ENCODE data around the gene EHBP1.

EHBP1 gene

DNA sequence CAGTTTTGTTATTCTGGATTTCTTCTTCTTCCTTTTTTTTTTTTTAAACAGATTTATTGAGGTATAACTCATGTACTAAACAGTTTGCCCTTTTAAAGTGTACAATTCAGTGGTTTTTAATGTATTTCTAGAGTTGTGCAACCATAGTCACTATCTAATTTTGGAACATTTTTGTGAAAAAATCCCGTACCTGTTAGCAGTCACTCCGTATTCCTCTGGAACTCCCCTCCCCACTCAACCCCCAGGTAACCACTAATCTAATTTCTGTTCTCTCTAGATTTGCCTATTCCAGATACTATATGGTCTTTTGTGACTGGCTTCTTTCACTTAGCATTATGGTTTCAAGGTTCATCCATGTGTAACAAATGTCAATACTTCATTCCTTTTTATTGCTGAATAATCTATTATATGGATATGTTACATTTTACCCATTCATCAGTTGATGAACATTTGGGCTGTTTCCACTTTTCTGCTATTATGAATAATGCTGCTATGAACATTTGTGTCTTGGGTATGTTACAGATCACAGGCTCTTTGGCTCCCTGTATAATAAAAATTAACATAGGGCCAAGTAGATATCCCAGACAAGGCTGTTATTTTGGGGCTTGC lies 21.9 kb downstream of the EHBP1 start:
- no peak for DNase-seq (ENCODE audit: low spot score)
- in situ Hi-C loops (cut with MboI; ENCODE audit: low sequenced_read_pairs, unreplicated experiment): no loop called here
- TF ChIP-seq, protein P1, sequence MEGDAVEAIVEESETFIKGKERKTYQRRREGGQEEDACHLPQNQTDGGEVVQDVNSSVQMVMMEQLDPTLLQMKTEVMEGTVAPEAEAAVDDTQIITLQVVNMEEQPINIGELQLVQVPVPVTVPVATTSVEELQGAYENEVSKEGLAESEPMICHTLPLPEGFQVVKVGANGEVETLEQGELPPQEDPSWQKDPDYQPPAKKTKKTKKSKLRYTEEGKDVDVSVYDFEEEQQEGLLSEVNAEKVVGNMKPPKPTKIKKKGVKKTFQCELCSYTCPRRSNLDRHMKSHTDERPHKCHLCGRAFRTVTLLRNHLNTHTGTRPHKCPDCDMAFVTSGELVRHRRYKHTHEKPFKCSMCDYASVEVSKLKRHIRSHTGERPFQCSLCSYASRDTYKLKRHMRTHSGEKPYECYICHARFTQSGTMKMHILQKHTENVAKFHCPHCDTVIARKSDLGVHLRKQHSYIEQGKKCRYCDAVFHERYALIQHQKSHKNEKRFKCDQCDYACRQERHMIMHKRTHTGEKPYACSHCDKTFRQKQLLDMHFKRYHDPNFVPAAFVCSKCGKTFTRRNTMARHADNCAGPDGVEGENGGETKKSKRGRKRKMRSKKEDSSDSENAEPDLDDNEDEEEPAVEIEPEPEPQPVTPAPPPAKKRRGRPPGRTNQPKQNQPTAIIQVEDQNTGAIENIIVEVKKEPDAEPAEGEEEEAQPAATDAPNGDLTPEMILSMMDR (IDR thresholded peaks at IDR 0.05; ENCODE audit: borderline replicate concordance, control extremely low read depth, extremely low read depth, insufficient read depth, missing control alignments): no peak

DNA sequence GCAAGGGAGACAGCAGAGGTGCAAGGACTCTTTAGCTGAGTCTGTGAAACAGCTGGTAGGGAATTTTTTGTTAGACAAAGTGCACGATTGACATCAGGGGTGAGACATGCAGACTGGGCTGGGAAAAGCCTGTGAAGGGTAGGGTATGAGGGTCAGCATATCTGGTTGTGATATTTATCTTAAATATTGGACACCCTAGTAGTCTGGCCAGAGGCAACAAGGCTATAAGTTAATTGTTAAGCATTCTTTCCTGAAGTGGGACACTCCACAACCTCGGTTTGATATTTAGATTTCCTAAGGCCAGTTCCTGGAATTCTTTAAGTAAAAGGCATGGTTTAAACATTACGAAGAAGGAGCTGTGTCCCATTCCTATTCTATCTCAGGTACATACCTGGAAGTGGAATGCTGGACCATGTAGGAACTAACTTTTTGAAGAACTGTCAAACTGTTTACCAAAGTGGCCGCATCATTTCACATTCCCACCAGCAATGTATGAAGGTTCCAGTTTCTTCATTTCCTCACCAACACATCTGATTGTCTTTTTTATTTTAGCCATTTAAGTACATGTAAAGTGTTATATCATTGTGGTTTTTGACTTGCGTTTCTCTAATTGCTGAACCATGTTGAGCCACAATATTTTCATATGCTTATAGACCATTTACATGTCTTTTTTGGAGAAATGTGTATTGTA lies 22.5 kb downstream of the EHBP1 start:
- TF ChIP-seq, protein P1 (IDR thresholded peaks at IDR 0.05; ENCODE audit: borderline replicate concordance, control extremely low read depth, extremely low read depth, insufficient read depth, missing control alignments): no peak
- DNase-seq (ENCODE audit: low spot score): no peak
- in situ Hi-C loops (cut with MboI; ENCODE audit: low sequenced_read_pairs, unreplicated experiment): no loop called here

DNA sequence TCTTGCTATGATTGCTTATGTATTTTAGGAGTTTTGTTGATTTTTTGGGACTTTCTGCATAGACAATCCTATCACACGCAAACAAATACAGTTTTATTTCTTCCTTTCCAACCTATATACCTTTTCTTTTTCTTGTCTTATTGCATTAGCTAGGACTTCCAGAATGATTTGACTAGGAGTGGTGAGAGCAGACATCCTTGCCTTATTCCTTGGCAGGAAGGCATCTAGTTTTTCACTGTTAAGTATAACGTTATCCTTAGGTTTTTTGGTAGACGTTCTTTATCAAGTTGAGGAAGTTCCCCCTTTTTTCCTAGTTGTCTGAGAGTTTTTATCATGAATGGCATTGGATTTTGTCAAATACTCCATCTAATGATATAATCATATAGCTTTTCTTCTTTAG lies 25.8 kb downstream of the EHBP1 start:
- no peak for DNase-seq (ENCODE audit: low spot score)
- TF ChIP-seq, protein P1 (IDR thresholded peaks at IDR 0.05; ENCODE audit: borderline replicate concordance, control extremely low read depth, extremely low read depth, insufficient read depth, missing control alignments): no peak
- in situ Hi-C loops (cut with MboI; ENCODE audit: low sequenced_read_pairs, unreplicated experiment): no loop called here

DNA sequence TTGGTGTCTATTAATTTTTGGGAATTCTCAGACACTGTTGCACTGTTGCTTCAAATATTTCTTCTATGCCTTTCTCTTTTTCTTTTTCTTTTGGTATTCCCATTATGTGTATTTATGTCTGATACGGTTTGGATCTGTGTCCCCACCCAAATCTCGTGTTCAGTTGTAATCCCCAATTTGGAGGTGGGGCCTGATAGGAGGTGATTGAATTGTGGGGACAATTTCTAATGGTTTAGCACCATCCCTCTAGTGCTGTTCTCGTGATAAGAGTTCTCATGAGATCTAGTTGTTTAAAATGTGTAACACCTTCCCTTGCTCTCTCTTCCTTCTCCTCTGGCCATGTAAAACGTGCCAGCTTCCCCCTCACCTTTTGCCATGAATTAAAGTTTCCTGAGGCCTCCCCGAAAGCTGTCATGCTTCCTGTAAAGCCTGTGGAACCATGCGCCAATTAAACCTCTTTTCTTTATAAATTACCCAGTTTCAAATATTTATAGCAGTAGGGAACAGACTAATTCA lies 26.8 kb downstream of the EHBP1 start:
- TF ChIP-seq, protein P1 (IDR thresholded peaks at IDR 0.05; ENCODE audit: borderline replicate concordance, control extremely low read depth, extremely low read depth, insufficient read depth, missing control alignments): no peak
- DNase-seq (ENCODE audit: low spot score): no peak
- in situ Hi-C loops (cut with MboI; ENCODE audit: low sequenced_read_pairs, unreplicated experiment): no loop called here

DNA sequence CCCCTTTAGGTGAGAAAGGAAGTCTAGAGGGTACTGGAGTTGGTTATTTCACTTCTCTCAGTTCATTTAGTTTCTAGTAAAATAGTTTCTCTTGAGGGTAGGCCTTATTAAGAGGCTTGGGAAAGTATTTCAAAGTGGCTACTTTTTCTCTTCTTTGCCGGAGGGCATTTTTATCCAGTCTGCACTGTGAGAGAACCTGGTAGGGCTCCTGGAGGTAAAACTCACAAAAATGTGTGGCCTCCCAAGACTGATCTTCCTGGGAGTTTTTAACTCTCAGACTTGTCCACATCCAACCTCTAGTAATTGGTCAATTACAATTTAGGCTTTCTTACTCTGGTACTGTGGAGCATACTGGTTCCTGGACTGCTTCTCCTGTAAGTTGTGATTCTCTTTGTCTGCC lies 28.0 kb downstream of the EHBP1 start:
- DNase-seq (ENCODE audit: low spot score): no peak
- TF ChIP-seq, protein P1 (IDR thresholded peaks at IDR 0.05; ENCODE audit: borderline replicate concordance, control extremely low read depth, extremely low read depth, insufficient read depth, missing control alignments): no peak
- in situ Hi-C loops (cut with MboI; ENCODE audit: low sequenced_read_pairs, unreplicated experiment): no loop called here

DNA sequence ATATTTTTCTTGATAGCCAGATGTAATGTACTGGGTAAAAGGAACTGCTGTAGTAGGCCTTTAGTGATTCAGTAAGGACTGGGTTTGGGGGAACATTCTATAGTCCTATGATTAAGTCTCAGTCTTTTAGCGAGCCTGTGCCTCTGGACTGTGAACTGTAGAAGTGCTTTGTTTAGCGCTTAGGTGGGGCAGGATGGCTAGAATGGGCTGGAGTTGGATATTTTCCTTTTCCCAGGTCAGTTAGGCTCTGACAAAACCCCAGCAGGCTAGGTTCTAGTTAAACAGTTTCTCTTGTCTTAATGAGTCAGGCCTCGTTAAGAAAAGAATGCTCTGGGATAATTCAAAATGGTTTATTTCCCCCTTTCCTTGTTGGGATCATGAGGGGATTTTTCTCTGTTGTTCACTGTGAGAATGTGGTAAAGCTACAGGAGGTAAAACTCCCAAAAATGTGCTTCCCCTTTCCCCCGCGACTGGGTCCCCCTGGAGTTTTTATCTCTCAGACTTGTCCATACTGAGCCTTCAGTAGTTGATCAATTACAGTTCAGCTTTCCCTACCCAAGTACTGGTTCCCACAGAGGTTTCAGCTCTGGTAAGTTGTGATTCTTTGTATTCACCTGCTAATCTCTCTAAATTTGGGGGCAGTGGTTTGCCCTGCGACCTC lies 31.5 kb downstream of the EHBP1 start:
- in situ Hi-C loops (cut with MboI; ENCODE audit: low sequenced_read_pairs, unreplicated experiment): no loop called here
- TF ChIP-seq, protein P1 (IDR thresholded peaks at IDR 0.05; ENCODE audit: borderline replicate concordance, control extremely low read depth, extremely low read depth, insufficient read depth, missing control alignments): no peak
- no peak for DNase-seq (ENCODE audit: low spot score)

All from GM13976 (cell line).